ENCODE measurements around the gene NEK1.
A peak's percentile ranks its signal among the peaks of the same experiment; 100 is the strongest.
"Not testable (repeated sequence)": the region's sequence is repeated elsewhere in the genome, so short reads cannot be mapped to it uniquely, and the experiment has no call there.

The NEK1 gene

GRCh38 chr4:169626331-169627282 lies 14.2 kb upstream of the NEK1 start:
- no peak for DNase-seq

GRCh38 chr4:169625886-169626285 lies 13.5 kb upstream of the NEK1 start:
- no peak for DNase-seq

- DNase-seq: not testable (repeated sequence)
Observed at GRCh38 chr4:169624012-169624411, 11.6 kb upstream of the NEK1 start.

GRCh38 chr4:169622566-169622965 lies 10.2 kb upstream of the NEK1 start:
- no peak for DNase-seq

GRCh38 chr4:169621731-169622492 lies 9.5 kb upstream of the NEK1 start:
- peak in 1 of 2 experiments; percentile 9 for DNase-seq

GRCh38 chr4:169620880-169621248 lies 8.5 kb upstream of the NEK1 start:
- no peak for DNase-seq

- DNase-seq: peak; percentile 68
Observed at GRCh38 chr4:169619958-169620879, 7.8 kb upstream of the NEK1 start, which contains the start of gene CLCN3. Gene CLCN3 (plus strand): TSS chr4:169620578. CDS start chr4:169635929, 15,351 bp downstream.

GRCh38 chr4:169619518-169619957 lies 7.2 kb upstream of the NEK1 start:
- peak; percentile 18 to 37 for DNase-seq

GRCh38 chr4:169618986-169619385 lies 6.6 kb upstream of the NEK1 start:
- DNase-seq: no peak

- no peak for DNase-seq
Observed at GRCh38 chr4:169618286-169618685, 5.9 kb upstream of the NEK1 start.

- no peak for DNase-seq
Observed at GRCh38 chr4:169617306-169617705, 4.9 kb upstream of the NEK1 start.

- DNase-seq: no peak
Observed at GRCh38 chr4:169616846-169617245, 4.5 kb upstream of the NEK1 start.

GRCh38 chr4:169615467-169616106 lies 3.2 kb upstream of the NEK1 start:
- DNase-seq: no peak

- peak; percentile 63 to 71 for DNase-seq
Observed at GRCh38 chr4:169612871-169613859, 782 bp upstream of the NEK1 start.

GRCh38 chr4:169611157-169611556 lies 1.2 kb downstream of the NEK1 start:
- no peak for DNase-seq

- DNase-seq: no peak
Observed at GRCh38 chr4:169604903-169605331, 7.5 kb downstream of the NEK1 start.

GRCh38 chr4:169604131-169604900 lies 8.1 kb downstream of the NEK1 start:
- no peak for DNase-seq

- no peak for DNase-seq
Observed at GRCh38 chr4:169603312-169603711, 9.1 kb downstream of the NEK1 start.

GRCh38 chr4:169601016-169601771 lies 11.2 kb downstream of the NEK1 start:
- DNase-seq: no peak

All from activated CD4-positive, alpha-beta T cell treated with anti-CD3 and anti-CD28 coated beads, Interleukin-2, amount 50 U/mL, for 4 hours (primary cell).